WTC11 (cell line): ENCODE data around the gene TNFRSF6B. TPM values are rescaled to one million over a fixed set of nuclear protein-coding genes. Genes with fewer than 3 reads are reported as not detected.

Experiments used
- ATAC-seq: fragments of 200-7000 bp; cut with Tn5 transposase; 2 replicates; pipeline ENCODE4 v1.10.0; 2021; ENCODE audit warnings: mild to moderate bottlenecking, moderate library complexity
- CTCF ChIA-PET: fragments of 300-600 bp; sonication (Branson Sonifier 250); formaldehyde crosslinking; loops from one replicate; lab custom pipeline; 2021; ENCODE audit warnings: antibody characterized with exemption; lab: Charles Lee
- POLR2A ChIA-PET: fragments of 350-600 bp; sonication (Branson Sonifier 250); formaldehyde crosslinking; loops from one replicate; lab custom pipeline; 2021; ENCODE audit warnings: antibody characterized with exemption; lab: Charles Lee
- DNase-seq: peaks from one replicate; pipeline ENCODE4 v3.0.0; 2021; ENCODE audit warnings: low spot score
- H3K27ac Mint-ChIP-seq: 2 replicates; pipeline ENCODE4 v1.8.0; 2021; ENCODE audit warnings: mixed read lengths
- H3K27me3 Mint-ChIP-seq: 2 replicates; pipeline ENCODE4 v1.8.0; 2021; ENCODE audit warnings: low read depth, mild to moderate bottlenecking, moderate library complexity, mixed read lengths
- H3K36me3 Mint-ChIP-seq: 2 replicates; pipeline ENCODE4 v1.8.0; 2021; ENCODE audit warnings: mixed read lengths
- H3K4me1 Mint-ChIP-seq: 2 replicates; pipeline ENCODE4 v1.8.0; 2022; ENCODE audit warnings: mixed read lengths
- H3K4me3 Mint-ChIP-seq: 2 replicates; pipeline ENCODE4 v1.8.0; 2021; ENCODE audit warnings: mild to moderate bottlenecking, moderate library complexity, mixed read lengths
- H3K9me3 Mint-ChIP-seq: 2 replicates; pipeline ENCODE4 v1.8.0; 2021; ENCODE audit warnings: mixed read lengths
- CREB1 ChIP-seq: sonication (generic); formaldehyde crosslinking; IDR thresholded peaks from 2 replicates; pipeline ENCODE4 v1.8.0; 2023; ENCODE audit warnings: mild to moderate bottlenecking, missing genetic modification reagents
- FOXK1 ChIP-seq: sonication (generic); formaldehyde crosslinking; IDR thresholded peaks from 2 replicates; pipeline ENCODE4 v1.8.0; 2022; ENCODE audit warnings: mild to moderate bottlenecking, moderate library complexity, missing genetic modification reagents
- GRHL2 ChIP-seq: fragments of 250-450 bp; sonication (Bioruptor Pico); IDR thresholded peaks from 2 replicates; pipeline ENCODE4 v1.8.0; 2022; ENCODE audit warnings: mild to moderate bottlenecking, moderate library complexity; ENCODE audit not compliant: insufficient replicate concordance, severe bottlenecking
- GTF2I ChIP-seq: fragments of 250-450 bp; sonication (Bioruptor Pico); conservative IDR thresholded peaks from 2 replicates; pipeline ENCODE4 v1.4.0; 2021; ENCODE audit warnings: mild to moderate bottlenecking
- MLX ChIP-seq: sonication (generic); formaldehyde crosslinking; IDR thresholded peaks from 2 replicates; pipeline ENCODE4 v1.8.1; 2023; ENCODE audit warnings: mild to moderate bottlenecking, missing genetic modification reagents, moderate library complexity
- RELA ChIP-seq: sonication (generic); formaldehyde crosslinking; IDR thresholded peaks from 2 replicates; pipeline ENCODE4 v1.8.1; 2022; ENCODE audit warnings: missing genetic modification reagents, mild to moderate bottlenecking, borderline replicate concordance
- RORB ChIP-seq: fragments of 250-450 bp; sonication (Bioruptor Pico); IDR thresholded peaks from 2 replicates; pipeline ENCODE4 v1.9.0; 2021; ENCODE audit warnings: mild to moderate bottlenecking
- TEAD1 ChIP-seq: sonication (generic); formaldehyde crosslinking; IDR thresholded peaks from 2 replicates; pipeline ENCODE4 v1.8.0; 2022; ENCODE audit warnings: mild to moderate bottlenecking, missing genetic modification reagents
- ZNF317 ChIP-seq: sonication (generic); formaldehyde crosslinking; IDR thresholded peaks from 2 replicates; pipeline ENCODE4 v1.8.1; 2023; ENCODE audit warnings: low read depth, mild to moderate bottlenecking, moderate library complexity, missing genetic modification reagents, borderline replicate concordance
- ZNF423 ChIP-seq: fragments of 250-450 bp; sonication (Bioruptor Pico); IDR thresholded peaks from 2 replicates; pipeline ENCODE4 v2.1.2; 2022; ENCODE audit warnings: mild to moderate bottlenecking, moderate library complexity
- total RNA-seq: library from RNA; stranded (reverse); gene quantifications from 3 replicates; pipeline ENCODE4 v1.2.3, GENCODE V29; 2021
- TF ChIP-seq, protein P1 (sequence below): fragments of 250-450 bp; sonication (Bioruptor Pico); IDR thresholded peaks from 2 replicates; pipeline ENCODE4 v1.9.0; 2021; ENCODE audit warnings: mild to moderate bottlenecking
- TF ChIP-seq, protein P2 (sequence below): sonication (generic); formaldehyde crosslinking; conservative IDR thresholded peaks from 2 replicates; pipeline ENCODE4 v1.8.1; 2022; ENCODE audit warnings: mild to moderate bottlenecking, missing genetic modification reagents
- TF ChIP-seq, protein P3 (sequence below): sonication (generic); formaldehyde crosslinking; IDR thresholded peaks from 2 replicates; pipeline ENCODE4 v1.8.1; 2022; ENCODE audit warnings: low read depth, mild to moderate bottlenecking, moderate library complexity, missing genetic modification reagents, borderline replicate concordance

TNFRSF6B gene
- total RNA-seq, 1 experiment from 2014 or later, result not detected

GRCh38 chr20:63746751-63747315, 50.4 kb downstream of the TNFRSF6B start (continued):
- TF ChIP-seq TEAD1 (CRISPR knock-in tag) (no peak), ZNF423 (CRISPR knock-in tag) (no peak)
- TF ChIP-seq, protein P1, sequence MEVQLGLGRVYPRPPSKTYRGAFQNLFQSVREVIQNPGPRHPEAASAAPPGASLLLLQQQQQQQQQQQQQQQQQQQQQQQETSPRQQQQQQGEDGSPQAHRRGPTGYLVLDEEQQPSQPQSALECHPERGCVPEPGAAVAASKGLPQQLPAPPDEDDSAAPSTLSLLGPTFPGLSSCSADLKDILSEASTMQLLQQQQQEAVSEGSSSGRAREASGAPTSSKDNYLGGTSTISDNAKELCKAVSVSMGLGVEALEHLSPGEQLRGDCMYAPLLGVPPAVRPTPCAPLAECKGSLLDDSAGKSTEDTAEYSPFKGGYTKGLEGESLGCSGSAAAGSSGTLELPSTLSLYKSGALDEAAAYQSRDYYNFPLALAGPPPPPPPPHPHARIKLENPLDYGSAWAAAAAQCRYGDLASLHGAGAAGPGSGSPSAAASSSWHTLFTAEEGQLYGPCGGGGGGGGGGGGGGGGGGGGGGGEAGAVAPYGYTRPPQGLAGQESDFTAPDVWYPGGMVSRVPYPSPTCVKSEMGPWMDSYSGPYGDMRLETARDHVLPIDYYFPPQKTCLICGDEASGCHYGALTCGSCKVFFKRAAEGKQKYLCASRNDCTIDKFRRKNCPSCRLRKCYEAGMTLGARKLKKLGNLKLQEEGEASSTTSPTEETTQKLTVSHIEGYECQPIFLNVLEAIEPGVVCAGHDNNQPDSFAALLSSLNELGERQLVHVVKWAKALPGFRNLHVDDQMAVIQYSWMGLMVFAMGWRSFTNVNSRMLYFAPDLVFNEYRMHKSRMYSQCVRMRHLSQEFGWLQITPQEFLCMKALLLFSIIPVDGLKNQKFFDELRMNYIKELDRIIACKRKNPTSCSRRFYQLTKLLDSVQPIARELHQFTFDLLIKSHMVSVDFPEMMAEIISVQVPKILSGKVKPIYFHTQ (CRISPR knock-in tag), result no peak
- TF ChIP-seq, protein P2, sequence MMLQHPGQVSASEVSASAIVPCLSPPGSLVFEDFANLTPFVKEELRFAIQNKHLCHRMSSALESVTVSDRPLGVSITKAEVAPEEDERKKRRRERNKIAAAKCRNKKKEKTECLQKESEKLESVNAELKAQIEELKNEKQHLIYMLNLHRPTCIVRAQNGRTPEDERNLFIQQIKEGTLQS (CRISPR knock-in tag), result no peak
- TF ChIP-seq, protein P3, sequence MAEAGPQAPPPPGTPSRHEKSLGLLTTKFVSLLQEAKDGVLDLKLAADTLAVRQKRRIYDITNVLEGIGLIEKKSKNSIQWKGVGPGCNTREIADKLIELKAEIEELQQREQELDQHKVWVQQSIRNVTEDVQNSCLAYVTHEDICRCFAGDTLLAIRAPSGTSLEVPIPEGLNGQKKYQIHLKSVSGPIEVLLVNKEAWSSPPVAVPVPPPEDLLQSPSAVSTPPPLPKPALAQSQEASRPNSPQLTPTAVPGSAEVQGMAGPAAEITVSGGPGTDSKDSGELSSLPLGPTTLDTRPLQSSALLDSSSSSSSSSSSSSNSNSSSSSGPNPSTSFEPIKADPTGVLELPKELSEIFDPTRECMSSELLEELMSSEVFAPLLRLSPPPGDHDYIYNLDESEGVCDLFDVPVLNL, result no peak
- TF ChIP-seq, all 79 proteins: peak for 0

GRCh38 chr20:63747622-63748069, 51.2 kb downstream of the TNFRSF6B start:
- Mint-ChIP-seq H3K27me3 (no peaks in the 10 kb centered on the region), H3K27ac (no peak overlapping the region), H3K4me3 (no peak overlapping the region), H3K9me3 (no peaks in the 10 kb centered on the region), H3K36me3 (0 out of 2 replicates have a peak, but pooled peaks cover 3% of the 10 kb centered on the region), H3K4me1 (peaks cover 6% of the 10 kb centered on the region)
- TF ChIP-seq GTF2I (CRISPR knock-in tag) (no peak), GRHL2 (CRISPR knock-in tag) (no peak), RELA (CRISPR knock-in tag) (no peak), ZNF317 (CRISPR knock-in tag) (no peak), CREB1 (CRISPR knock-in tag) (no peak), MLX (CRISPR knock-in tag) (no peak), FOXK1 (no peak), RORB (CRISPR knock-in tag) (no peak)
- no peak for ATAC-seq
- ChIA-PET POLR2A (no interaction called here), CTCF (interaction anchor here (0.9 kb wide), 1 partner anchor 27 kb away, joined by 3 read pairs; no protein-coding TSS in a partner anchor)
- no peak for DNase-seq

Other genes starting within 250 kb of the TNFRSF6B start
- 99.8 to 112 TPM (median 108 TPM) in 3 replicates for gene KCNQ2, start 224.0 kb upstream of the TNFRSF6B start, total RNA-seq
- 26.0 to 35.7 TPM (median 34.9 TPM) in 3 replicates for gene EEF1A2, start 197.6 kb upstream of the TNFRSF6B start, total RNA-seq
- 170 to 210 TPM (median 205 TPM) in 3 replicates for gene PPDPF, start 175.9 kb upstream of the TNFRSF6B start, total RNA-seq
- gene PTK6, start 159.3 kb upstream of the TNFRSF6B start, total RNA-seq, result 0.22 to 0.53 TPM (median 0.32 TPM) in 3 replicates
- 0.21 to 0.46 TPM (median 0.26 TPM) in 3 replicates for gene SRMS, start 148.9 kb upstream of the TNFRSF6B start, total RNA-seq
- gene FNDC11, start 142.5 kb upstream of the TNFRSF6B start, total RNA-seq, result 3.4 to 3.8 TPM (median 3.6 TPM) in 3 replicates
- 27.5 to 32.6 TPM (median 32.4 TPM) in 3 replicates for gene HELZ2, start 122.4 kb upstream of the TNFRSF6B start, total RNA-seq
- 14.1 to 14.8 TPM (median 14.2 TPM) in 3 replicates for gene GMEB2, start 69.6 kb upstream of the TNFRSF6B start, total RNA-seq
- 53.0 to 65.6 TPM (median 53.4 TPM) in 3 replicates for gene STMN3, start 43.2 kb upstream of the TNFRSF6B start, total RNA-seq
- gene RTEL1, start 38.3 kb upstream of the TNFRSF6B start, total RNA-seq, result 39.3 to 44.9 TPM (median 40.5 TPM) in 3 replicates
- gene ARFRP1, start 11.3 kb downstream of the TNFRSF6B start, total RNA-seq, result 24.3 to 30.2 TPM (median 27.4 TPM) in 3 replicates
- gene ZGPAT, start 11.4 kb downstream of the TNFRSF6B start, total RNA-seq, result 28.3 to 31.0 TPM (median 30.4 TPM) in 3 replicates
- 4.5 to 7.0 TPM (median 6.0 TPM) in 3 replicates for gene LIME1, start 40.0 kb downstream of the TNFRSF6B start, total RNA-seq
- 41.6 to 47.2 TPM (median 43.3 TPM) in 3 replicates for gene SLC2A4RG, start 43.1 kb downstream of the TNFRSF6B start, total RNA-seq
- gene ZBTB46, start 134.6 kb downstream of the TNFRSF6B start, total RNA-seq, result 18.9 to 20.1 TPM (median 20.1 TPM) in 3 replicates
- gene ABHD16B, start 164.8 kb downstream of the TNFRSF6B start, total RNA-seq, result 0.11 TPM in 1 of 3 replicates, not detected in the others
- 80.8 to 87.2 TPM (median 85.6 TPM) in 3 replicates for gene TPD52L2, start 168.6 kb downstream of the TNFRSF6B start, total RNA-seq
- 28.5 to 31.5 TPM (median 29.6 TPM) in 3 replicates for gene DNAJC5, start 198.5 kb downstream of the TNFRSF6B start, total RNA-seq